Endothelial cell of umbilical vein (primary cell): ENCODE results near the gene DNAJC11. TPM values are rescaled to one million over a fixed set of nuclear protein-coding genes. Genes with fewer than 3 reads are reported as not detected.

Source experiments
- BruUV-seq: library from RNA; stranded (reverse); fragments of 400-500 nt; replicated peaks from 2 replicates; lab custom pipeline; 2021; lab: Mats Ljungman, UMichigan
- CTCF ChIA-PET: fragments of 300-600, 350-600 bp; sonication (Branson Sonifier 250); formaldehyde crosslinking; loops from one replicate; lab custom pipeline; 2021; ENCODE audit warnings: antibody characterized with exemption, inconsistent platforms; lab: Charles Lee
- POLR2A ChIA-PET: fragments of 300-600, 350-600 bp; sonication (Branson Sonifier 250); formaldehyde crosslinking; loops from one replicate; lab custom pipeline; 2021; ENCODE audit warnings: antibody characterized with exemption, inconsistent platforms; lab: Charles Lee
- DNase-seq: peaks from one replicate; pipeline ENCODE4 v3.0.0-alpha.2; 2011; ENCODE audit warnings: low read depth, low spot score
- FAIRE-seq: peaks from 2 replicates; lab custom pipeline; 2011; peaks lifted over from hg19 to GRCh38; lab: Jason Lieb, UNC
- H2AFZ ChIP-seq: 2 replicates; pipeline ENCODE4 v1.6.0; 2012; ENCODE audit warnings: low read depth, low read length, control low read depth, inconsistent platforms
- H3K27ac ChIP-seq: 2 replicates; pipeline ENCODE4 v1.5.1; 2011; ENCODE audit warnings: low read depth, mild to moderate bottlenecking, control low read depth, low read length, moderate library complexity; ENCODE audit not compliant: insufficient read depth
- H3K27me3 ChIP-seq, 2 experiments: 2 replicates each; pipeline versions ENCODE4 v1.6.0 to v1.6.1; 2011; ENCODE audit warnings: low read length in 2 of 2, mixed read lengths in 1 of 2; ENCODE audit not compliant: control insufficient read depth in 2 of 2, insufficient read depth in 2 of 2
- H3K36me3 ChIP-seq, 2 experiments: 2 replicates in 1 of 2; 3 replicates in 1 of 2; pipeline ENCODE4 v1.5.1; 2011; ENCODE audit warnings: low read length in 2 of 2, mild to moderate bottlenecking in 1 of 2, moderate library complexity in 1 of 2; ENCODE audit not compliant: control insufficient read depth in 2 of 2, insufficient read depth in 2 of 2; ENCODE audit errors: extremely low read depth in 1 of 2
- H3K4me1 ChIP-seq: 3 replicates; pipeline ENCODE4 v1.5.1; 2011; ENCODE audit warnings: mild to moderate bottlenecking, low read length; ENCODE audit not compliant: control insufficient read depth, insufficient read depth; ENCODE audit errors: extremely low read depth
- H3K4me2 ChIP-seq: 2 replicates; pipeline ENCODE4 v1.6.1; 2011; ENCODE audit warnings: low read length, control low read depth, mixed read lengths; ENCODE audit not compliant: insufficient read depth
- H3K4me3 ChIP-seq, 3 experiments: fragments of 200-600 bp in 1 of 3; sonication (generic), shearing (Covaris generic) in 1 of 3; replicated peaks in 1 of 3; 2 replicates each; pipeline ENCODE4 v1.5.1; 2011 to 2016; ENCODE audit warnings: control low read depth in 3 of 3, low read length in 3 of 3, mild to moderate bottlenecking in 2 of 3, inconsistent platforms in 1 of 3, low read depth in 1 of 3, moderate library complexity in 1 of 3; ENCODE audit not compliant: insufficient read depth in 1 of 3
- H3K79me2 ChIP-seq: 2 replicates; pipeline ENCODE4 v1.6.0; 2012; ENCODE audit warnings: low read length, inconsistent platforms; ENCODE audit not compliant: control insufficient read depth, insufficient read depth
- H3K9ac ChIP-seq: replicated peaks from 2 replicates; pipeline ENCODE3; 2011; ENCODE audit warnings: low read length, control low read depth; ENCODE audit not compliant: insufficient read depth; ENCODE audit errors: extremely low read depth
- H3K9me1 ChIP-seq: replicated peaks from 3 replicates; pipeline ENCODE4 v1.6.0; 2011; ENCODE audit warnings: mild to moderate bottlenecking, low read length; ENCODE audit not compliant: control insufficient read depth, insufficient read depth; ENCODE audit errors: extremely low read depth
- H3K9me3 ChIP-seq: replicated peaks from 2 replicates; pipeline ENCODE4 v1.5.1; 2012; ENCODE audit warnings: low read length, inconsistent platforms; ENCODE audit not compliant: control insufficient read depth, insufficient read depth
- H4K20me1 ChIP-seq: replicated peaks from 2 replicates; pipeline ENCODE3; 2011; ENCODE audit warnings: mild to moderate bottlenecking, low read length; ENCODE audit not compliant: control insufficient read depth, insufficient read depth; ENCODE audit errors: extremely low read depth
- CTCF ChIP-seq, 2 donors: IDR thresholded peaks; 1 replicate in 1 of 2; 2 replicates in 1 of 2; pipeline ENCODE4 v1.5.1; 2011; ENCODE audit warnings: low read length in 2 of 2, mild to moderate bottlenecking in 2 of 2, moderate library complexity in 2 of 2, control low read depth in 1 of 2, inconsistent platforms in 1 of 2, low read depth in 1 of 2; ENCODE audit not compliant: insufficient read depth in 1 of 2; ENCODE audit errors: extremely low read depth in 1 of 2
- EZH2 ChIP-seq: IDR thresholded peaks from 2 replicates; pipeline ENCODE4 v1.6.1; 2012; ENCODE audit warnings: borderline replicate concordance, low read depth, mild to moderate bottlenecking, moderate library complexity, low read length, inconsistent platforms; ENCODE audit not compliant: severe bottlenecking
- FOS ChIP-seq: IDR thresholded peaks from 2 replicates; pipeline ENCODE4 v1.6.1; 2011; ENCODE audit warnings: mild to moderate bottlenecking, low read length, moderate library complexity, borderline replicate concordance; ENCODE audit not compliant: insufficient read depth
- GATA2 ChIP-seq: IDR thresholded peaks from 2 replicates; pipeline ENCODE4 v1.7.0; 2011; ENCODE audit warnings: low read depth, mild to moderate bottlenecking, moderate library complexity, mixed read lengths, low read length; ENCODE audit not compliant: insufficient read length, insufficient read depth
- JUN ChIP-seq: IDR thresholded peaks from 2 replicates; pipeline ENCODE4 v1.6.1; 2011; ENCODE audit warnings: borderline replicate concordance, low read depth; ENCODE audit not compliant: insufficient read length, insufficient read depth
- MYC ChIP-seq: IDR thresholded peaks from one replicate; pipeline ENCODE4 v1.6.1; 2011; ENCODE audit warnings: mild to moderate bottlenecking, low read depth, low read length
- POLR2A ChIP-seq: IDR thresholded peaks from 2 replicates; pipeline ENCODE4 v1.6.1; 2012; ENCODE audit warnings: low read depth, mild to moderate bottlenecking, control low read depth, low read length
- POLR2AphosphoS5 ChIP-seq: IDR thresholded peaks from 2 replicates; pipeline ENCODE4 v1.6.1; 2012; ENCODE audit warnings: low read depth, mild to moderate bottlenecking, control low read depth, low read length, moderate library complexity; ENCODE audit not compliant: insufficient read depth
- dilution Hi-C: fragments of 300-500 bp; cut with MboI; formaldehyde crosslinking; loops from one replicate; pipeline ENCODE4 v1.15.0; 2019; ENCODE audit warnings: low sequenced_read_pairs; ENCODE audit not compliant: extremely low pct_ligation_motif_present
- intact Hi-C: fragments of 100-400 bp; cut with micrococcal nuclease; formaldehyde crosslinking; loops from one replicate; pipeline ENCODE4 v1.10.0; 2022
- polyA plus RNA-seq, 4 experiments: library from polyadenylated mRNA; depleted of rRNA in 3 of 4; stranded (reverse) in 3 of 4; unstranded in 1 of 4; fragments of >200 nt; gene quantifications; 2 replicates each; pipeline versions ENCODE4 v1.2.1 to v1.2.3, GENCODE V29; 2011 to 2012; ENCODE audit warnings: missing spikeins in 1 of 4
- total RNA-seq: library from RNA; stranded (reverse); gene quantifications from 2 replicates; pipeline ENCODE4 v1.2.3, GENCODE V29; 2021
- TF ChIP-seq, protein P1 (sequence below): IDR thresholded peaks from 2 replicates; pipeline ENCODE4 v1.6.1; 2011; ENCODE audit not compliant: insufficient read depth, insufficient read length

The DNAJC11 gene
- total and polyA plus RNA-seq, 2 donors (not counting 3 experiments of a cell fraction or from before 2014, with no cell fraction given): 31.1 to 64.3 TPM

GRCh38 chr1:6730473-6730872, 28.9 kb upstream of the DNAJC11 start:
- Histone ChIP-seq H2AFZ (no peak overlapping the region), H3K4me3 (no peak overlapping the region), H3K9ac (no peak overlapping the region), H3K27me3 (peaks cover 2% of the 10 kb centered on the region in 2 experiments), H3K79me2 (no peaks in the 10 kb centered on the region), H3K36me3 (no peaks in the 10 kb centered on the region), H3K27ac (no peak overlapping the region), H4K20me1 (no peaks in the 10 kb centered on the region), H3K9me3 (no peaks in the 10 kb centered on the region), H3K9me1 (no peaks in the 10 kb centered on the region), H3K4me1 (no peaks in the 10 kb centered on the region), H3K4me2 (no peak overlapping the region)
- TF ChIP-seq MYC: no peak
- no peak for TF ChIP-seq EZH2
- no peak for TF ChIP-seq POLR2AphosphoS5
- TF ChIP-seq, protein P1, sequence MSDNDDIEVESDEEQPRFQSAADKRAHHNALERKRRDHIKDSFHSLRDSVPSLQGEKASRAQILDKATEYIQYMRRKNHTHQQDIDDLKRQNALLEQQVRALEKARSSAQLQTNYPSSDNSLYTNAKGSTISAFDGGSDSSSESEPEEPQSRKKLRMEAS: no peak
- no peak for TF ChIP-seq GATA2
- TF ChIP-seq POLR2A: no peak
- no peak for TF ChIP-seq FOS
- TF ChIP-seq CTCF (IDR thresholded peaks at IDR 0.05; ENCODE audit: extremely low read depth in 1 of 2, insufficient read depth in 1 of 2, low read depth in 1 of 2, low read length in 2 of 2): no peak
- TF ChIP-seq JUN: no peak
- intact Hi-C loops: no loop called here
- CTCF ChIA-PET: interaction anchor here (0.5 to 1.0 kb wide), 3 partner anchors 11 to 340 kb away, joined by 3 to 5 read pairs (median 3); no protein-coding TSS in a partner anchor
- DNase-seq (no peak), FAIRE-seq (no peak)
- dilution Hi-C loops: no loop called here
- POLR2A ChIA-PET: no interaction called here
- no TSS peak for BruUV-seq
